GM12865 (cell line): Measurements from ENCODE around the gene SPPL3.

Experiments
- DNase-seq: peaks from one replicate; pipeline ENCODE4 v3.0.0; 2010; ENCODE audit warnings: low read depth
- H3K4me3 ChIP-seq: 2 replicates; pipeline ENCODE4 v1.5.1; 2011; ENCODE audit warnings: mild to moderate bottlenecking, low read depth, low read length, control low read depth
- CTCF ChIP-seq: IDR thresholded peaks from 2 replicates; pipeline ENCODE4 v1.5.1; 2011; ENCODE audit warnings: low read length, control low read depth, low read depth, inconsistent platforms; ENCODE audit not compliant: insufficient read depth; ENCODE audit errors: missing control alignments

Gene SPPL3

GRCh38 chr12:120940799-120941198 lies 36.6 kb upstream of the SPPL3 start:
- no peak overlapping the region for H3K4me3 ChIP-seq
- no peak for TF ChIP-seq CTCF
- DNase-seq, result peak; percentile 40

GRCh38 chr12:120940006-120940405 lies 35.8 kb upstream of the SPPL3 start:
- no peak for DNase-seq
- H3K4me3 ChIP-seq, result no peak overlapping the region
- no peak for TF ChIP-seq CTCF

- H3K4me3 ChIP-seq, result no peak overlapping the region
- no peak for DNase-seq
- TF ChIP-seq CTCF, result no peak
These were observed 35.4 kb upstream of the SPPL3 start for GRCh38 chr12:120939523-120939922.

GRCh38 chr12:120938496-120938895 lies 34.3 kb upstream of the SPPL3 start:
- TF ChIP-seq CTCF, result no peak
- no peak overlapping the region for H3K4me3 ChIP-seq
- DNase-seq, result no peak

- H3K4me3 ChIP-seq, result no peak overlapping the region
- DNase-seq, result no peak
- no peak for TF ChIP-seq CTCF
These were observed 32.0 kb upstream of the SPPL3 start for GRCh38 chr12:120936197-120936596.

- no peak for TF ChIP-seq CTCF
- DNase-seq, result no peak
- H3K4me3 ChIP-seq, result no peak overlapping the region
These were observed 29.6 kb upstream of the SPPL3 start for GRCh38 chr12:120933786-120934185.

- no peak overlapping the region for H3K4me3 ChIP-seq
- TF ChIP-seq CTCF, result no peak
- DNase-seq, result no peak
These were observed 28.9 kb upstream of the SPPL3 start for GRCh38 chr12:120932956-120933526.
